Endodermal cell (in vitro differentiated cells): ENCODE results near the gene IL3. TPM values are rescaled to one million over a fixed set of nuclear protein-coding genes. Genes with fewer than 3 reads are reported as not detected.

Experiments used
- DNase-seq: peaks from one replicate; pipeline ENCODE4 v3.0.0-alpha.2; 2017
- H3K27ac ChIP-seq: 2 replicates; pipeline ENCODE4 v1.5.1; 2013; ENCODE audit warnings: mild to moderate bottlenecking, low read depth, low read length, moderate library complexity
- H3K27me3 ChIP-seq: 2 replicates; pipeline ENCODE4 v1.6.1; 2013; ENCODE audit warnings: mild to moderate bottlenecking, low read length, moderate library complexity; ENCODE audit not compliant: insufficient read depth, control insufficient read depth, poor library complexity, severe bottlenecking
- H3K36me3 ChIP-seq: 2 replicates; pipeline ENCODE4 v1.7.0; 2013; ENCODE audit warnings: mild to moderate bottlenecking, low read length, moderate library complexity; ENCODE audit not compliant: control insufficient read depth, insufficient read depth
- H3K4me1 ChIP-seq: one replicate; pipeline ENCODE4 v1.7.0; 2013; ENCODE audit warnings: low read length; ENCODE audit not compliant: control insufficient read depth, insufficient read depth
- H3K4me3 ChIP-seq: 2 replicates; pipeline ENCODE4 v1.5.1; 2013; ENCODE audit warnings: mild to moderate bottlenecking, low read length, moderate library complexity
- H3K9ac ChIP-seq: 2 replicates; pipeline ENCODE4 v1.6.1; 2013; ENCODE audit warnings: mild to moderate bottlenecking, low read length, moderate library complexity; ENCODE audit not compliant: poor library complexity, severe bottlenecking; ENCODE audit errors: extremely low read depth
- H3K9me3 ChIP-seq: 2 replicates; pipeline ENCODE4 v1.6.1; 2013; ENCODE audit warnings: mild to moderate bottlenecking, low read length, moderate library complexity; ENCODE audit not compliant: control insufficient read depth
- H3K27ac Mint-ChIP-seq: 2 replicates; pipeline ENCODE4 v1.8.0; 2020; ENCODE audit warnings: mixed read lengths
- H3K27me3 Mint-ChIP-seq: 2 replicates; pipeline ENCODE4 v1.8.0; 2021; ENCODE audit warnings: mild to moderate bottlenecking, mixed read lengths; ENCODE audit not compliant: insufficient read depth
- H3K36me3 Mint-ChIP-seq: 2 replicates; pipeline ENCODE4 v1.8.0; 2020; ENCODE audit warnings: low read depth, mixed read lengths
- H3K4me1 Mint-ChIP-seq: 2 replicates; pipeline ENCODE4 v1.8.0; 2020; ENCODE audit warnings: mixed read lengths
- H3K4me3 Mint-ChIP-seq: 2 replicates; pipeline ENCODE4 v1.8.0; 2020; ENCODE audit warnings: mild to moderate bottlenecking, moderate library complexity, mixed read lengths
- H3K9me3 Mint-ChIP-seq: 2 replicates; pipeline ENCODE4 v1.8.0; 2020; ENCODE audit warnings: mild to moderate bottlenecking, mixed read lengths
- WGBS, 2 experiments: methylation state at CpG; one replicate each; pipeline versions ENCODE4 v1.1.5 to v1.1.7; 2013; ENCODE audit warnings: missing lambda C conversion rate in 2 of 2, mixed read lengths in 1 of 2; ENCODE audit not compliant: insufficient coverage in 1 of 2, insufficient read length in 1 of 2; 5-methylcytosine and 5-hydroxymethylcytosine counted together
- total RNA-seq, 2 donors: library from RNA; stranded (reverse); fragmentation: NEBNext Ultra II Directional in 1 of 2; extraction: Animal tissue kit (Norgen Biotek cat#: 25700) in 1 of 2; gene quantifications; 2 replicates in 1 of 2; 3 replicates in 1 of 2; pipeline ENCODE4 v1.2.1, GENCODE V29; 2021
- TF ChIP-seq, protein P1 (sequence below): fragments of 200-600 bp; sonication (generic); conservative IDR thresholded peaks from 2 replicates; pipeline ENCODE4 v1.5.0; 2021; ENCODE audit warnings: antibody characterized with exemption, mild to moderate bottlenecking

The IL3 gene
- total RNA-seq, 2 donors from 2014 or later = not detected

- Histone ChIP-seq H3K27ac (no peak overlapping the region), H3K9ac (no peak overlapping the region), H3K4me3 (no peak overlapping the region), H3K36me3 (no peaks in the 10 kb centered on the region), H3K9me3 (no peaks in the 10 kb centered on the region), H3K4me1 (no peaks in the 10 kb centered on the region), H3K27me3 (peaks cover 22% of the 10 kb centered on the region)
- no peaks in the 10 kb centered on the region for H3K27me3 Mint-ChIP-seq
- H3K36me3 Mint-ChIP-seq = no peaks in the 10 kb centered on the region
- DNase-seq = no peak
- TF ChIP-seq, protein P1, sequence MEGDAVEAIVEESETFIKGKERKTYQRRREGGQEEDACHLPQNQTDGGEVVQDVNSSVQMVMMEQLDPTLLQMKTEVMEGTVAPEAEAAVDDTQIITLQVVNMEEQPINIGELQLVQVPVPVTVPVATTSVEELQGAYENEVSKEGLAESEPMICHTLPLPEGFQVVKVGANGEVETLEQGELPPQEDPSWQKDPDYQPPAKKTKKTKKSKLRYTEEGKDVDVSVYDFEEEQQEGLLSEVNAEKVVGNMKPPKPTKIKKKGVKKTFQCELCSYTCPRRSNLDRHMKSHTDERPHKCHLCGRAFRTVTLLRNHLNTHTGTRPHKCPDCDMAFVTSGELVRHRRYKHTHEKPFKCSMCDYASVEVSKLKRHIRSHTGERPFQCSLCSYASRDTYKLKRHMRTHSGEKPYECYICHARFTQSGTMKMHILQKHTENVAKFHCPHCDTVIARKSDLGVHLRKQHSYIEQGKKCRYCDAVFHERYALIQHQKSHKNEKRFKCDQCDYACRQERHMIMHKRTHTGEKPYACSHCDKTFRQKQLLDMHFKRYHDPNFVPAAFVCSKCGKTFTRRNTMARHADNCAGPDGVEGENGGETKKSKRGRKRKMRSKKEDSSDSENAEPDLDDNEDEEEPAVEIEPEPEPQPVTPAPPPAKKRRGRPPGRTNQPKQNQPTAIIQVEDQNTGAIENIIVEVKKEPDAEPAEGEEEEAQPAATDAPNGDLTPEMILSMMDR = no peak
- no peaks in the 10 kb centered on the region for H3K4me1 Mint-ChIP-seq
- 90 to 96% methylated on average over 8 to 12 of the region's 12 CpGs for WGBS, 2 experiments
- no peak overlapping the region for H3K4me3 Mint-ChIP-seq
- no peaks in the 10 kb centered on the region for H3K9me3 Mint-ChIP-seq
- no peak overlapping the region for H3K27ac Mint-ChIP-seq
Measured at GRCh38 chr5:132094393-132095076, 34.1 kb downstream of the IL3 start.

- no peak for DNase-seq
- H3K9ac ChIP-seq = no peak overlapping the region
- TF ChIP-seq, protein P1 = no peak
- Mint-ChIP-seq H3K4me3 (no peak overlapping the region), H3K9me3 (no peaks in the 10 kb centered on the region), H3K27me3 (peaks cover 3% of the 10 kb centered on the region), H3K27ac (no peak overlapping the region), H3K36me3 (no peaks in the 10 kb centered on the region), H3K4me1 (no peaks in the 10 kb centered on the region)
- no peaks in the 10 kb centered on the region for H3K36me3 ChIP-seq
- 78 to 81% methylated on average over 1 to 2 of the region's 2 CpGs for WGBS, 2 experiments
- no peaks in the 10 kb centered on the region for H3K9me3 ChIP-seq
- H3K4me3 ChIP-seq = no peak overlapping the region
- H3K27ac ChIP-seq = no peak overlapping the region
- peaks cover 27% of the 10 kb centered on the region for H3K27me3 ChIP-seq
- no peaks in the 10 kb centered on the region for H3K4me1 ChIP-seq
Measured at GRCh38 chr5:132095077-132095410, 34.6 kb downstream of the IL3 start.

- no peaks in the 10 kb centered on the region for H3K4me1 ChIP-seq
- WGBS, 2 experiments = 89 to 95% methylated on average over 3 to 6 of the region's 6 CpGs
- TF ChIP-seq, protein P1 = no peak
- H3K4me3 ChIP-seq = no peak overlapping the region
- H3K27ac ChIP-seq = no peak overlapping the region
- no peak overlapping the region for H3K9ac ChIP-seq
- Mint-ChIP-seq H3K4me1 (no peaks in the 10 kb centered on the region), H3K36me3 (no peaks in the 10 kb centered on the region), H3K9me3 (no peaks in the 10 kb centered on the region), H3K27ac (no peak overlapping the region), H3K27me3 (peaks cover 5% of the 10 kb centered on the region), H3K4me3 (no peak overlapping the region)
- peaks cover 28% of the 10 kb centered on the region for H3K27me3 ChIP-seq
- H3K36me3 ChIP-seq = no peaks in the 10 kb centered on the region
- DNase-seq = no peak
- H3K9me3 ChIP-seq = no peaks in the 10 kb centered on the region
Measured at GRCh38 chr5:132095424-132095972, 35.0 kb downstream of the IL3 start.
